ENCODE data around the gene TRMT1L. TPM values are rescaled to one million over a fixed set of nuclear protein-coding genes. Genes with fewer than 3 reads are reported as not detected.
A peak's percentile ranks its signal among the peaks of the same experiment; 100 is the strongest.

TRMT1L gene
- total and polyA plus RNA-seq, 2 of the 8 experiments (the other 6 are each of a cell fraction or from before 2014, with no cell fraction given), result 13.8 to 22.3 TPM

DNA sequence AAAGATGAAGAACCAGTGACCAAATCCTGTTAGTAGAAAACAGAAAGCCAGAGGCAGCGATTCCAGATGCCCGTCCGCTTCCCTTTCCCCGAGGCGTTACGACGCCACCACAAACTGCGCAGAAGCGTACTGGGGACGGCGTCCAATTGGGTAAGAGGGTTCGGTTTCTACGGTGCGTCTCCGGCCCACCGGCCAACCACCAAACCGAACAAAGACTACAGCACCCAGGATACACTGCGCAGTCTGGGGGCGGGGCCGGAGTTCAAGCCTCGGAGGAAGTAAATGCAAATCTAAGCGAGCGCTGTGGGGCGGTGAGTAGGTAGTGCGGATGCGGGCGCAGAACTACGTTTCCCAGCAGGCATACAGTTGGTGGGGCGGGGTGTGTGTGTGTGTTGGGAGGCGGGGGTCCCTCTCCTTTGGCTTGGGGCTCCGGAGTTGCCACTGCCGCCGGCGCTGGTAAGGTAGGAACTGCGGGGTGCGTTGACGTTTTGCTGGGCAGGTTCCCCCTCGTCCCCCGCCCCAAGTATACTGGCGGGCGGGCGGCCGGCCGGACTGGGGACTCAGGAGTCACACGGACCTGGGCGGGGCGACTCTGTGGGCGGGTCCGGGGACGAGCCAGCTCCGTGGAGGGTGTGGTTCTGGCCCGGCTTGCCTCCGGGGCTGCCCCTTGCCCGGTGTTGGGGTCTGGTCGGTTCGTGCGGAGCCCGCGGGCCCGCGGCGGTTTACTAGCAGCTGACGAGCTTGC is at the start of gene TRMT1L, which contains the start of gene SWT1 (continued):
- TF ChIP-seq KDM4A (IDR thresholded peaks at IDR 0.05; ENCODE audit: low read depth, low read length, severe bottlenecking) (peak; percentile 3), EZH2 (IDR thresholded peaks at IDR 0.05; ENCODE audit: low read depth, low read length, severe bottlenecking) (no peak), SIRT6 (IDR thresholded peaks at IDR 0.05; ENCODE audit: low read length) (no peak), E2F6 (IDR thresholded peaks at IDR 0.05) (no peak), ZNF274 (IDR thresholded peaks at IDR 0.05; ENCODE audit: borderline replicate concordance, extremely low read depth, low read length) (no peak), ASH2L (IDR thresholded peaks at IDR 0.05; ENCODE audit: low read length) (no peak), ATF2 (IDR thresholded peaks at IDR 0.05; ENCODE audit: low read length) (no peak), CREB1 (IDR thresholded peaks at IDR 0.05) (peak; percentile 74), RFX5 (IDR thresholded peaks at IDR 0.05; ENCODE audit: borderline replicate concordance, low read depth, low read length) (no peak), PHF8 (conservative IDR thresholded peaks at IDR 0.05; ENCODE audit: low read depth, low read length) (0 out of 2 replicates have a peak, but pooled peaks have one; percentile 2), RBBP5 (IDR thresholded peaks at IDR 0.05; ENCODE audit: borderline replicate concordance, low read depth, low read length) (no peak), CBX5 (IDR thresholded peaks at IDR 0.05; ENCODE audit: low read depth, low read length) (no peak), TAF7 (optimal IDR thresholded peaks at IDR 0.05; ENCODE audit: borderline replicate concordance, low read depth, low read length) (no peak), ATF3 (IDR thresholded peaks at IDR 0.05; ENCODE audit: insufficient read depth, low read depth, low read length) (no peak), SP2 (IDR thresholded peaks at IDR 0.05; ENCODE audit: low read length) (no peak), TBP (IDR thresholded peaks at IDR 0.05; ENCODE audit: low read depth, low read length) (peak; percentile 87), CHD1 (IDR thresholded peaks at IDR 0.05; ENCODE audit: low read depth, low read length) (no peak), BRCA1 (IDR thresholded peaks at IDR 0.05; ENCODE audit: low read depth, low read length) (no peak), TEAD4 (IDR thresholded peaks at IDR 0.05; ENCODE audit: low read depth, low read length) (no peak), HDAC2 (IDR thresholded peaks at IDR 0.05; ENCODE audit: borderline replicate concordance in 1 of 2, low read depth in 2 of 2, low read length in 2 of 2) (no peak), JUND (IDR thresholded peaks at IDR 0.05; ENCODE audit: low read length) (no peak), POLR2AphosphoS5 (IDR thresholded peaks at IDR 0.05; ENCODE audit: low read depth, low read length) (peak; percentile 97)

Measured in H1 (cell line).